ENCODE data around the gene KIFC1. TPM values are rescaled to one million over a fixed set of nuclear protein-coding genes. Genes with fewer than 3 reads are reported as not detected.
"Not testable (repeated sequence)": the region's sequence is repeated elsewhere in the genome, so short reads cannot be mapped to it uniquely, and the experiment has no call there.

KIFC1 gene
- total RNA-seq, 1 donor from 2014 or later = 27.5 TPM

DNA sequence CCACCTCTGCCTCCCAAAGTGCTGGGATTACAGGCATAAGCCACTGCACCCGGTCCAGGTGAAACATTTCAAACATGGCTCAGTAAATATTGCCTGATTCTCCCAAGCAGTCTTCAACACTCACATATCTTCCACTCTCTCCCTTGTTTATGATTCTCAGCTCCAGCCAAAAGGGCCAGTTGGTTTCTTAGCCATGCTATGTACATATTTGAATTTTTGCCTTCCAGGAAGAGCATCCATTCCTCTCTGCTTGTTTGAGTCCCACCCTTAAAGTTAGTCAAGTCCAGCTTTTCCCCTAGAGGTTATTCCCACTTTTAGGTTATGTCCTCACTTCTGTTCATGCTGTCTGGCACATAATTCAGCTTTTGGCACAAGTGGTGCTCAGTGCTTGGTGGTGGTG is 5.9 kb downstream of the KIFC1 start:
- TF ChIP-seq, protein P1, sequence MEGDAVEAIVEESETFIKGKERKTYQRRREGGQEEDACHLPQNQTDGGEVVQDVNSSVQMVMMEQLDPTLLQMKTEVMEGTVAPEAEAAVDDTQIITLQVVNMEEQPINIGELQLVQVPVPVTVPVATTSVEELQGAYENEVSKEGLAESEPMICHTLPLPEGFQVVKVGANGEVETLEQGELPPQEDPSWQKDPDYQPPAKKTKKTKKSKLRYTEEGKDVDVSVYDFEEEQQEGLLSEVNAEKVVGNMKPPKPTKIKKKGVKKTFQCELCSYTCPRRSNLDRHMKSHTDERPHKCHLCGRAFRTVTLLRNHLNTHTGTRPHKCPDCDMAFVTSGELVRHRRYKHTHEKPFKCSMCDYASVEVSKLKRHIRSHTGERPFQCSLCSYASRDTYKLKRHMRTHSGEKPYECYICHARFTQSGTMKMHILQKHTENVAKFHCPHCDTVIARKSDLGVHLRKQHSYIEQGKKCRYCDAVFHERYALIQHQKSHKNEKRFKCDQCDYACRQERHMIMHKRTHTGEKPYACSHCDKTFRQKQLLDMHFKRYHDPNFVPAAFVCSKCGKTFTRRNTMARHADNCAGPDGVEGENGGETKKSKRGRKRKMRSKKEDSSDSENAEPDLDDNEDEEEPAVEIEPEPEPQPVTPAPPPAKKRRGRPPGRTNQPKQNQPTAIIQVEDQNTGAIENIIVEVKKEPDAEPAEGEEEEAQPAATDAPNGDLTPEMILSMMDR (IDR thresholded peaks at IDR 0.05) = no peak
- TF ChIP-seq POLR2AphosphoS5 (IDR thresholded peaks at IDR 0.05; ENCODE audit: insufficient read depth in 1 of 2, low read depth in 1 of 2) = no peak
- TF ChIP-seq POLR2A (IDR thresholded peaks at IDR 0.05) = no peak
- H3K4me1 ChIP-seq = no peaks in the 10 kb centered on the region
- no peaks in the 10 kb centered on the region for H3K36me3 ChIP-seq
- no peaks in the 10 kb centered on the region for H3K27me3 ChIP-seq
- DNase-seq (ENCODE audit: extremely low spot score in 2 of 2) = no peak
- no peak overlapping the region for H3K4me3 ChIP-seq
- H3K9me3 ChIP-seq = no peaks in the 10 kb centered on the region
- no peak overlapping the region for H3K27ac ChIP-seq
- intact Hi-C loops (cut with DNase I) = no loop called here

DNA sequence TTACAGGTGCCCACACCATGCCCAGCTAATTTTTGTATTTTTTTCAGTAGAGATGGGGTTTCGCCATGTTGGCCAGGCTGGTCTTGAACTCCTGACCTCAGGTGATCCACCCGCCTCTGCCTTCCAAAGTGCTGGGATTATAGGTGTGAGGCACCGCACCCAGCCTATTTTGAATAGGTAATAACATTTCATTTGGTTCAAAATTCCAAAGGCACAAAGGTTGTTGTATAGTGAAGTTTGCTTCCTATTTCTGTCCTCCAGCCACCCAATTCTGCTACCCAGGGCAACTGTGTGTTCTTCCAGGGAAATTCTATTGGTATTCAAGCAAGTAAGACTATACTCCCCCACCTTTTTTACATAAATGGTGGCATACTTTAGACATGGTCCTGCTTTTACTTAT is 7.0 kb downstream of the KIFC1 start:
- H3K4me1 ChIP-seq; H3K36me3 ChIP-seq; H3K27me3 ChIP-seq; H3K4me3 ChIP-seq; H3K27ac ChIP-seq; H3K9me3 ChIP-seq; intact Hi-C loops (cut with DNase I); DNase-seq (ENCODE audit: extremely low spot score in 2 of 2): not testable (repeated sequence)

DNA sequence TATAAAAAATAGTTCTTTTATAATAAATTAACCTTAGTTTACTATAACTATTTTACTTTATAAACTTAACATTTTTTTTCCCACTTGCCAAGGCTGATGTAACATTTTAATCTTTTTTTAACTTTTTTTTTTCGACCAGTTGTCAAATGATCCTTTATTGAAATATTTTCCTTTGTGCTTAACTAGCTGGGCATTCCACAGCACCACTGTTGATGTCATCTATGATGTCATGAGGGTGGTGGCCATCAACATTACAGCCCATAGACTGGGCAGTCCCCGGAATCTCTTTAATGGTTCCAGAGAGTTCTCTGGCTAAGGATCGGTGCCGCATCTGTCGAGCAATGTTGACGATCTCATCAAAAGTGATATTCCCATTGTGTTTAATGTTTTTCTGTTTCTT is 8.3 kb downstream of the KIFC1 start:
- DNase-seq (ENCODE audit: extremely low spot score in 2 of 2); H3K27ac ChIP-seq; H3K4me1 ChIP-seq; H3K36me3 ChIP-seq; H3K9me3 ChIP-seq; H3K4me3 ChIP-seq; H3K27me3 ChIP-seq; intact Hi-C loops (cut with DNase I): not testable (repeated sequence)

DNA sequence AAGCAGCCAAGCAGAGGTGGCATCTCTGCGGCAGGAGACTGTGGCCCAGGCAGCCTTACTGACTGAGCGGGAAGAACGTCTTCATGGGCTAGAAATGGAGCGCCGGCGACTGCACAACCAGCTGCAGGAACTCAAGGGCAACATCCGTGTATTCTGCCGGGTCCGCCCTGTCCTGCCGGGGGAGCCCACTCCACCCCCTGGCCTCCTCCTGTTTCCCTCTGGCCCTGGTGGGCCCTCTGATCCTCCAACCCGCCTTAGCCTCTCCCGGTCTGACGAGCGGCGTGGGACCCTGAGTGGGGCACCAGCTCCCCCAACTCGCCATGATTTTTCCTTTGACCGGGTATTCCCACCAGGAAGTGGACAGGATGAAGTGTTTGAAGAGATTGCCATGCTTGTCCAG is 13.3 kb downstream of the KIFC1 start:
- intact Hi-C loops (cut with DNase I) = no loop called here
- Histone ChIP-seq H3K36me3 (no peaks in the 10 kb centered on the region), H3K4me1 (peaks cover 7% of the 10 kb centered on the region), H3K9me3 (no peaks in the 10 kb centered on the region), H3K4me3 (no peak overlapping the region), H3K27me3 (no peaks in the 10 kb centered on the region), H3K27ac (no peak overlapping the region)
- no peak for TF ChIP-seq POLR2A (IDR thresholded peaks at IDR 0.05)
- no peak for TF ChIP-seq POLR2AphosphoS5 (IDR thresholded peaks at IDR 0.05; ENCODE audit: insufficient read depth in 1 of 2, low read depth in 1 of 2)
- TF ChIP-seq, protein P1 (IDR thresholded peaks at IDR 0.05) = no peak
- peak in 1 of 2 donors; percentile 64 for DNase-seq (ENCODE audit: extremely low spot score in 2 of 2)

DNA sequence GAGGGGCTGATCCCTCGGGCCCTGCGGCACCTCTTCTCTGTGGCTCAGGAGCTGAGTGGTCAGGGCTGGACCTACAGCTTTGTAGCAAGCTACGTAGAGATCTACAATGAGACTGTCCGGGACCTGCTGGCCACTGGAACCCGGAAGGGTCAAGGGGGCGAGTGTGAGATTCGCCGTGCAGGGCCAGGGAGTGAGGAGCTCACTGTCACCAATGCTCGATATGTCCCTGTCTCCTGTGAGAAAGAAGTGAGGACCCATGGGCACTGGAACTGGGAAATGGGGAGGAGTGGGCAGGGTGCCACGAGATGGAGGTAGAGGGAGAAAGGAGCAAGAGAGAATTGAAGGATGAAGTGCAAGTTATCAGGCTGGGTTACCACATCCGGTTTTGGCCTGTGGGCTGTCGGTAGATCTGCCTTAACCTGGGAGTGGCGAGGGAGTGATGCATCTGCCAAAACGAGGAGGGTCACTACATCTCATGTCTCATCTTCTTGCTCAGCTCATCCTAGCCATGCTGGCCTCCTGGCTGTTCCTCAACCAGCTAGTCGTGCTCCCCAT is 13.8 kb downstream of the KIFC1 start:
- intact Hi-C loops (cut with DNase I) = no loop called here
- H3K9me3 ChIP-seq = no peaks in the 10 kb centered on the region
- peaks cover 8% of the 10 kb centered on the region for H3K4me1 ChIP-seq
- no peak overlapping the region for H3K4me3 ChIP-seq
- TF ChIP-seq POLR2AphosphoS5 (IDR thresholded peaks at IDR 0.05; ENCODE audit: insufficient read depth in 1 of 2, low read depth in 1 of 2) = no peak
- TF ChIP-seq POLR2A (IDR thresholded peaks at IDR 0.05) = no peak
- TF ChIP-seq, protein P1 (IDR thresholded peaks at IDR 0.05) = no peak
- no peaks in the 10 kb centered on the region for H3K27me3 ChIP-seq
- H3K36me3 ChIP-seq = no peaks in the 10 kb centered on the region
- no peak overlapping the region for H3K27ac ChIP-seq
- DNase-seq (ENCODE audit: extremely low spot score in 2 of 2) = peak in 1 of 2 donors; percentile 71

DNA sequence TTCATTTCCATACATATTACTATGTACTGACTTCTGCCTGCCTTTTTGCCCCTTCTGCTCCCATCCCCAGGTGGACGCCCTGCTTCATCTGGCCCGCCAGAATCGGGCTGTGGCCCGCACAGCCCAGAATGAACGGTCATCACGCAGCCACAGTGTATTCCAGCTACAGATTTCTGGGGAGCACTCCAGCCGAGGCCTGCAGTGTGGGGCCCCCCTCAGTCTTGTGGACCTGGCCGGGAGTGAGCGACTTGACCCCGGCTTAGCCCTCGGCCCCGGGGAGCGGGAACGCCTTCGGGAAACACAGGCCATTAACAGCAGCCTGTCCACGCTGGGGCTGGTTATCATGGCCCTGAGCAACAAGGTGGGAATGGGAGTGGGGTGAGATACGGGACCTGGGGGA is 14.5 kb downstream of the KIFC1 start:
- Histone ChIP-seq H3K4me3 (no peak overlapping the region), H3K27ac (no peak overlapping the region), H3K36me3 (no peaks in the 10 kb centered on the region), H3K4me1 (peaks cover 8% of the 10 kb centered on the region), H3K27me3 (no peaks in the 10 kb centered on the region), H3K9me3 (no peaks in the 10 kb centered on the region)
- peak in 1 of 2 donors; percentile 83 for DNase-seq (ENCODE audit: extremely low spot score in 2 of 2)
- TF ChIP-seq POLR2A (IDR thresholded peaks at IDR 0.05) (no peak), POLR2AphosphoS5 (IDR thresholded peaks at IDR 0.05; ENCODE audit: insufficient read depth in 1 of 2, low read depth in 1 of 2) (no peak)
- TF ChIP-seq, protein P1 (IDR thresholded peaks at IDR 0.05) = no peak
- intact Hi-C loops (cut with DNase I) = no loop called here
